Ectodermal cell (in vitro differentiated cells): ENCODE results near the gene HMOX1.
"Not testable (repeated sequence)": the region's sequence is repeated elsewhere in the genome, so short reads cannot be mapped to it uniquely, and the experiment has no call there.

ENCODE experiments used
- H3K27ac ChIP-seq: 2 replicates; pipeline ENCODE4 v1.7.0; 2013; ENCODE audit warnings: mild to moderate bottlenecking, low read depth, low read length; ENCODE audit not compliant: insufficient read depth, poor library complexity, severe bottlenecking
- H3K27me3 ChIP-seq: 2 replicates; pipeline ENCODE4 v1.7.0; 2013; ENCODE audit warnings: mild to moderate bottlenecking, low read length; ENCODE audit not compliant: insufficient read depth, control insufficient read depth, poor library complexity, severe bottlenecking
- H3K36me3 ChIP-seq: one replicate; pipeline ENCODE4 v1.7.0; 2013; ENCODE audit warnings: low read length; ENCODE audit not compliant: control insufficient read depth, insufficient read depth
- H3K4me1 ChIP-seq: one replicate; pipeline ENCODE4 v1.7.0; 2013; ENCODE audit warnings: low read length; ENCODE audit not compliant: control insufficient read depth, insufficient read depth
- H3K4me3 ChIP-seq: 2 replicates; pipeline ENCODE4 v1.7.0; 2013; ENCODE audit warnings: low read depth, low read length, control low read depth; ENCODE audit not compliant: insufficient read depth
- H3K9me3 ChIP-seq: 2 replicates; pipeline ENCODE4 v1.7.0; 2013; ENCODE audit warnings: mild to moderate bottlenecking, low read length, moderate library complexity; ENCODE audit not compliant: control insufficient read depth
- WGBS, 2 experiments: methylation state at CpG; one replicate each; pipeline ENCODE4 v1.1.7; 2013; ENCODE audit warnings: missing lambda C conversion rate in 2 of 2; 5-methylcytosine and 5-hydroxymethylcytosine counted together

Gene HMOX1

GRCh38 chr22:35431483-35432227, 50.8 kb downstream of the HMOX1 start:
- WGBS, 2 experiments: 93% methylated on average over 12 of the region's 12 CpGs
- no peak overlapping the region for H3K27ac ChIP-seq
- H3K36me3 ChIP-seq: peaks cover 32% of the 10 kb centered on the region

GRCh38 chr22:35432228-35432905, 51.5 kb downstream of the HMOX1 start:
- H3K9me3 ChIP-seq: no peaks in the 10 kb centered on the region
- peaks cover 32% of the 10 kb centered on the region for H3K36me3 ChIP-seq
- H3K27me3 ChIP-seq: no peaks in the 10 kb centered on the region
- no peak overlapping the region for H3K27ac ChIP-seq
- H3K4me3 ChIP-seq: no peak overlapping the region
- H3K4me1 ChIP-seq: peaks cover 4% of the 10 kb centered on the region
- 96% methylated on average over 13 of the region's 13 CpGs for WGBS, 2 experiments

More at GRCh38 chr22:35431483-35432227, 50.8 kb downstream of the HMOX1 start:
- H3K27me3 ChIP-seq: no peaks in the 10 kb centered on the region
- no peak overlapping the region for H3K4me3 ChIP-seq
- peaks cover 10% of the 10 kb centered on the region for H3K4me1 ChIP-seq
- H3K9me3 ChIP-seq: no peaks in the 10 kb centered on the region

- Histone ChIP-seq H3K9me3 (no peaks in the 10 kb centered on the region), H3K27me3 (no peaks in the 10 kb centered on the region), H3K4me3 (no peak overlapping the region), H3K36me3 (peaks cover 32% of the 10 kb centered on the region), H3K4me1 (peaks cover 4% of the 10 kb centered on the region), H3K27ac (no peak overlapping the region)
- WGBS, 2 experiments: 91 to 93% methylated on average over 5 of the region's 5 CpGs
Measured at GRCh38 chr22:35434061-35434710, 53.3 kb downstream of the HMOX1 start.

GRCh38 chr22:35435201-35435740, 54.4 kb downstream of the HMOX1 start:
- Histone ChIP-seq H3K27ac (no peak overlapping the region), H3K27me3 (no peaks in the 10 kb centered on the region), H3K4me1 (peaks cover 4% of the 10 kb centered on the region), H3K4me3 (no peak overlapping the region), H3K9me3 (no peaks in the 10 kb centered on the region), H3K36me3 (peaks cover 32% of the 10 kb centered on the region)
- 93 to 94% methylated on average over 8 of the region's 8 CpGs for WGBS, 2 experiments

- no peaks in the 10 kb centered on the region for H3K27me3 ChIP-seq
- peaks cover 29% of the 10 kb centered on the region for H3K36me3 ChIP-seq
- WGBS, 2 experiments: 89 to 97% methylated on average over 5 of the region's 5 CpGs
- no peaks in the 10 kb centered on the region for H3K4me1 ChIP-seq
- no peak overlapping the region for H3K4me3 ChIP-seq
- H3K27ac ChIP-seq: no peak overlapping the region
- no peaks in the 10 kb centered on the region for H3K9me3 ChIP-seq
Measured at GRCh38 chr22:35436421-35436820, 55.5 kb downstream of the HMOX1 start.

- Histone ChIP-seq H3K9me3 (no peaks in the 10 kb centered on the region), H3K27me3 (no peaks in the 10 kb centered on the region), H3K27ac (no peak overlapping the region), H3K4me3 (no peak overlapping the region), H3K36me3 (peaks cover 22% of the 10 kb centered on the region), H3K4me1 (no peaks in the 10 kb centered on the region)
- WGBS, 2 experiments: 83 to 88% methylated on average over 2 of the region's 2 CpGs
Measured at GRCh38 chr22:35437049-35437448, 56.2 kb downstream of the HMOX1 start.

- 58 to 61% methylated on average over 3 of the region's 3 CpGs for WGBS, 2 experiments
- not testable (repeated sequence) for H3K27me3 ChIP-seq, H3K36me3 ChIP-seq, H3K4me1 ChIP-seq, H3K27ac ChIP-seq, H3K4me3 ChIP-seq, H3K9me3 ChIP-seq
Measured at GRCh38 chr22:35438673-35439364, 57.9 kb downstream of the HMOX1 start.

GRCh38 chr22:35439365-35439717, 58.4 kb downstream of the HMOX1 start:
- no peaks in the 10 kb centered on the region for H3K9me3 ChIP-seq
- WGBS, 2 experiments: 92% methylated on average over 1 of the region's 1 CpG
- H3K27ac ChIP-seq: no peak overlapping the region
- peaks cover 2% of the 10 kb centered on the region for H3K36me3 ChIP-seq
- no peak overlapping the region for H3K4me3 ChIP-seq
- no peaks in the 10 kb centered on the region for H3K27me3 ChIP-seq
- no peaks in the 10 kb centered on the region for H3K4me1 ChIP-seq

GRCh38 chr22:35440129-35440528, 59.2 kb downstream of the HMOX1 start:
- Histone ChIP-seq H3K27me3 (no peaks in the 10 kb centered on the region), H3K4me3 (no peak overlapping the region), H3K9me3 (no peaks in the 10 kb centered on the region), H3K4me1 (no peaks in the 10 kb centered on the region), H3K36me3 (no peaks in the 10 kb centered on the region), H3K27ac (no peak overlapping the region)
- WGBS, 2 experiments: 87% methylated on average over 3 of the region's 3 CpGs
